Hepatic stellate cell (primary cell): ENCODE data around the gene CWC25.
A peak's percentile ranks its signal among the peaks of the same experiment; 100 is the strongest.
"Not testable (repeated sequence)": the region's sequence is repeated elsewhere in the genome, so short reads cannot be mapped to it uniquely, and the experiment has no call there.

Experiments used
- DNase-seq: peaks from one replicate; pipeline ENCODE4 v3.0.0; 2011; ENCODE audit warnings: low spot score

Gene CWC25

GRCh38 chr17:38824899-38825761, at the start of gene CWC25:
Gene CWC25 (minus strand): TSS chr17:38825321. CDS start chr17:38825183, 138 bp downstream.
- peak; percentile 93 for DNase-seq

GRCh38 chr17:38873640-38874380, 48.7 kb upstream of the CWC25 start:
- no peak for DNase-seq

GRCh38 chr17:38872671-38873385, 47.7 kb upstream of the CWC25 start:
- no peak for DNase-seq

GRCh38 chr17:38872027-38872511, 46.9 kb upstream of the CWC25 start:
- DNase-seq: no peak

GRCh38 chr17:38871247-38872015, 46.3 kb upstream of the CWC25 start:
- peak; percentile 75 for DNase-seq

GRCh38 chr17:38870259-38871165, 45.4 kb upstream of the CWC25 start:
- no peak for DNase-seq

- peak; percentile 91 for DNase-seq
These were observed 44.6 kb upstream of the CWC25 start, which contains the start of gene LASP1 for GRCh38 chr17:38869526-38870258. Gene LASP1 (plus strand): TSS chr17:38870058. CDS start chr17:38870190, 132 bp downstream.

GRCh38 chr17:38868817-38869525, 43.9 kb upstream of the CWC25 start:
- DNase-seq: peak; percentile 83

- DNase-seq: peak; percentile 75
These were observed 43.1 kb upstream of the CWC25 start for GRCh38 chr17:38867968-38868816.

GRCh38 chr17:38867179-38867967, 42.3 kb upstream of the CWC25 start:
- no peak for DNase-seq

- no peak for DNase-seq
These were observed 39.7 kb upstream of the CWC25 start for GRCh38 chr17:38864636-38865398.

- no peak for DNase-seq
These were observed 36.3 kb upstream of the CWC25 start for GRCh38 chr17:38861399-38861843.

GRCh38 chr17:38857271-38857670, 32.1 kb upstream of the CWC25 start:
- no peak for DNase-seq

GRCh38 chr17:38855101-38855714, 30.1 kb upstream of the CWC25 start:
- not testable (repeated sequence) for DNase-seq

- peak; percentile 90 for DNase-seq
These were observed 28.4 kb upstream of the CWC25 start, which contains the start of gene RPL23 for GRCh38 chr17:38853292-38854219. Gene RPL23 (minus strand): TSS chr17:38853721. CDS start chr17:38853710, 11 bp downstream.
